ENCODE data around the gene HDAC4. TPM values are rescaled to one million over a fixed set of nuclear protein-coding genes. Genes with fewer than 3 reads are reported as not detected.

Gene HDAC4
- total and polyA plus RNA-seq, 9 of the 15 experiments (the other 6 are each of a cell fraction or from before 2014, with no cell fraction given): 0.11 to 20.2 (median 4.0) TPM

DNA sequence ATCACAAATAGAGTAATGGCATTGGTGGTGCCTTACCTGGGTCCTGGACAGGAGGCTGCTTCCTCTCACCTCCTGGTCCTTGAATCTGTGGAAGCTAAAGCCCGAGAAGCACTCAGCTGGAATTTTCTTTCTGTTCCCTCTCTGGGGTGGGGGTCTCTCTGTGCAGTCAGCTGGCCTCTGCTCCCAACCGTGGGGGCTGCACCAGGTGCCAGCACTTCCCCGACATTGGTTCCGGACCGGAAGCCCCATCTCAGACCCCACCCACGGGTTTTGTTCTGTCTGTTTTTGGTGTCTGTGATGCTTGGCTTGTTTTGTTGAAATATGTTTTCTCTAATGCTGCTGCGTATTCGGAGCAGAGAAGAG, 398.2 kb downstream of the HDAC4 start:
- in situ Hi-C loops (cut with MboI) (no loop called here), intact Hi-C loops (cut with micrococcal nuclease) (no loop called here)
- no peak overlapping the region for H3K27ac ChIP-seq (ENCODE audit: extremely low read depth, low read depth, low read length)
- ChIA-PET CTCF (ENCODE audit: low intra/inter-chr PET ratio) (no interaction called here), POLR2A (no interaction called here)
- no peak for FAIRE-seq
- H3K4me1 ChIP-seq (replicated peaks in 1 of 2; ENCODE audit: control insufficient read depth in 2 of 2, insufficient read depth in 2 of 2, low read length in 2 of 2): no peaks in the 10 kb centered on the region; a peak in 1 of 5 replicates
- TF ChIP-seq PHF21A (IDR thresholded peaks at IDR 0.05; ENCODE audit: borderline replicate concordance, low read depth) (no peak), ZNF79 (CRISPR knock-in tag; IDR thresholded peaks at IDR 0.05; ENCODE audit: low read depth) (no peak)
- H3K9ac ChIP-seq (ENCODE audit: insufficient read depth in 1 of 2, low read depth in 2 of 2, low read length in 2 of 2): no peak overlapping the region
- H3K36me3 ChIP-seq (ENCODE audit: control insufficient read depth, insufficient read depth, low read length): no peaks in the 10 kb centered on the region
- H3K27me3 ChIP-seq (ENCODE audit: control insufficient read depth in 2 of 2, insufficient read depth in 2 of 2, low read length in 2 of 2): peaks cover 8 to 63% of the 10 kb centered on the region in 2 experiments; a peak in 4 of 5 replicates
- no peaks in the 10 kb centered on the region for H3K79me2 ChIP-seq (ENCODE audit: control insufficient read depth, insufficient read depth, low read length)
- no peak overlapping the region for H3K4me2 ChIP-seq (ENCODE audit: insufficient read depth, low read length)
- H3K4me3 ChIP-seq: no peak overlapping the region
- no peaks in the 10 kb centered on the region for H4K20me1 ChIP-seq (replicated peaks; ENCODE audit: control insufficient read depth, insufficient read depth, low read length)
- ATAC-seq: no peak
- no peaks in the 10 kb centered on the region for H3K9me3 ChIP-seq (replicated peaks; ENCODE audit: control insufficient read depth, insufficient read depth, low read depth, low read length)
- no peak overlapping the region for H2AFZ ChIP-seq (ENCODE audit: low read depth, low read length)
- DNase-seq (ENCODE audit: extremely low read depth in 1 of 4, low spot score in 3 of 4): no peak
- no peaks in the 10 kb centered on the region for H3K9me1 ChIP-seq (ENCODE audit: control insufficient read depth, insufficient read depth, low read length)
- no TSS peak for BruUV-seq (replicated peaks)
- 3% methylated on average over 6 of the region's 8 CpGs for WGBS (ENCODE audit: insufficient coverage, low coverage, missing lambda C conversion rate)

DNA sequence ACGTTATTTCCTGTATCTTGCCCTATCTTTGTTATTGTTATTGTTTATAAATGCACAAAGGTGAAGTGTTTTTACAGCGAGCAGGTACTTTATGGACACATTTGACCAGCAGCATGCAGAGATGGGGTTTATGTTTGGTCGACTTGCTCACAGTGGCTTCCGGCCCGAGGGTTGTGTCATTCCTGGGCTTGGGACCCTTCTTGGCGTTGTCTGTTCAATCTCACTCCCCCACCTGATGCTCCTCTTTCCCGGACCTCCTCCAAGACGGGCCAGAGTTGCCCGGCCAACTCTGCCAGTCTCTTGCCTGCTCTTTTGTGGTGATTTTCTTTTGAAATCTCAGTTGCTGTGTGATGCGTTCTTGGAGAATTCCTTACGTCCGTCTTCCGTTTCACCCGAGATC, 399.0 kb downstream of the HDAC4 start:
- WGBS (ENCODE audit: insufficient coverage, low coverage, missing lambda C conversion rate): 0% methylated on average over 13 of the region's 14 CpGs
- in situ Hi-C loops (cut with MboI): no loop called here
- peaks cover 10 to 63% of the 10 kb centered on the region in 2 experiments; a peak in 3 of 5 replicates for H3K27me3 ChIP-seq (ENCODE audit: control insufficient read depth in 2 of 2, insufficient read depth in 2 of 2, low read length in 2 of 2)
- TF ChIP-seq RHOXF2B (CRISPR knock-in tag; conservative IDR thresholded peaks at IDR 0.05) (no peak), ARID3A (IDR thresholded peaks at IDR 0.05; ENCODE audit: borderline replicate concordance, low read depth, low read length) (no peak), RNF2 (IDR thresholded peaks at IDR 0.05) (no peak), SETDB1 (IDR thresholded peaks at IDR 0.05; ENCODE audit: low read length) (no peak), HDAC6 (IDR thresholded peaks at IDR 0.05; ENCODE audit: low read depth, low read length) (no peak), CC2D1A (IDR thresholded peaks at IDR 0.05) (no peak), PPARD (CRISPR knock-in tag; IDR thresholded peaks at IDR 0.05) (no peak), TGIF2 (CRISPR knock-in tag; IDR thresholded peaks at IDR 0.05) (no peak), CBFB (CRISPR knock-in tag; IDR thresholded peaks at IDR 0.05) (no peak)
- TF ChIP-seq, protein P1, sequence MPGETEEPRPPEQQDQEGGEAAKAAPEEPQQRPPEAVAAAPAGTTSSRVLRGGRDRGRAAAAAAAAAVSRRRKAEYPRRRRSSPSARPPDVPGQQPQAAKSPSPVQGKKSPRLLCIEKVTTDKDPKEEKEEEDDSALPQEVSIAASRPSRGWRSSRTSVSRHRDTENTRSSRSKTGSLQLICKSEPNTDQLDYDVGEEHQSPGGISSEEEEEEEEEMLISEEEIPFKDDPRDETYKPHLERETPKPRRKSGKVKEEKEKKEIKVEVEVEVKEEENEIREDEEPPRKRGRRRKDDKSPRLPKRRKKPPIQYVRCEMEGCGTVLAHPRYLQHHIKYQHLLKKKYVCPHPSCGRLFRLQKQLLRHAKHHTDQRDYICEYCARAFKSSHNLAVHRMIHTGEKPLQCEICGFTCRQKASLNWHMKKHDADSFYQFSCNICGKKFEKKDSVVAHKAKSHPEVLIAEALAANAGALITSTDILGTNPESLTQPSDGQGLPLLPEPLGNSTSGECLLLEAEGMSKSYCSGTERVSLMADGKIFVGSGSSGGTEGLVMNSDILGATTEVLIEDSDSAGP (CRISPR knock-in tag; IDR thresholded peaks at IDR 0.05): no peak
- TF ChIP-seq, protein P2, sequence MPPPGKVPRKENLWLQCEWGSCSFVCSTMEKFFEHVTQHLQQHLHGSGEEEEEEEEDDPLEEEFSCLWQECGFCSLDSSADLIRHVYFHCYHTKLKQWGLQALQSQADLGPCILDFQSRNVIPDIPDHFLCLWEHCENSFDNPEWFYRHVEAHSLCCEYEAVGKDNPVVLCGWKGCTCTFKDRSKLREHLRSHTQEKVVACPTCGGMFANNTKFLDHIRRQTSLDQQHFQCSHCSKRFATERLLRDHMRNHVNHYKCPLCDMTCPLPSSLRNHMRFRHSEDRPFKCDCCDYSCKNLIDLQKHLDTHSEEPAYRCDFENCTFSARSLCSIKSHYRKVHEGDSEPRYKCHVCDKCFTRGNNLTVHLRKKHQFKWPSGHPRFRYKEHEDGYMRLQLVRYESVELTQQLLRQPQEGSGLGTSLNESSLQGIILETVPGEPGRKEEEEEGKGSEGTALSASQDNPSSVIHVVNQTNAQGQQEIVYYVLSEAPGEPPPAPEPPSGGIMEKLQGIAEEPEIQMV (tag; conservative IDR thresholded peaks at IDR 0.05; ENCODE audit: low read depth): no peak

More for the DNA sequence above, 399.0 kb downstream of the HDAC4 start:
- H3K36me3 ChIP-seq (ENCODE audit: control insufficient read depth, insufficient read depth, low read length): no peaks in the 10 kb centered on the region
- no peaks in the 10 kb centered on the region for H3K9me1 ChIP-seq (ENCODE audit: control insufficient read depth, insufficient read depth, low read length)
- H3K4me3 ChIP-seq: no peak overlapping the region
- BruUV-seq (replicated peaks): no TSS peak
- no peak overlapping the region for H2AFZ ChIP-seq (ENCODE audit: low read depth, low read length)
- H3K4me1 ChIP-seq (replicated peaks in 1 of 2; ENCODE audit: control insufficient read depth in 2 of 2, insufficient read depth in 2 of 2, low read length in 2 of 2): no peaks in the 10 kb centered on the region; a peak in 1 of 5 replicates
- CTCF ChIA-PET (ENCODE audit: low intra/inter-chr PET ratio): no interaction called here
- POLR2A ChIA-PET: no interaction called here
- H3K27ac ChIP-seq (ENCODE audit: extremely low read depth, low read depth, low read length): no peak overlapping the region
- H3K4me2 ChIP-seq (ENCODE audit: insufficient read depth, low read length): no peak overlapping the region
- no peak for DNase-seq (ENCODE audit: extremely low read depth in 1 of 4, low spot score in 3 of 4)
- no peaks in the 10 kb centered on the region for H3K79me2 ChIP-seq (ENCODE audit: control insufficient read depth, insufficient read depth, low read length)
- no peaks in the 10 kb centered on the region for H4K20me1 ChIP-seq (replicated peaks; ENCODE audit: control insufficient read depth, insufficient read depth, low read length)
- no peak overlapping the region for H3K9ac ChIP-seq (ENCODE audit: insufficient read depth in 1 of 2, low read depth in 2 of 2, low read length in 2 of 2)
- no peak for ATAC-seq
- FAIRE-seq: no peak
- no peaks in the 10 kb centered on the region for H3K9me3 ChIP-seq (replicated peaks; ENCODE audit: control insufficient read depth, insufficient read depth, low read depth, low read length)
- intact Hi-C loops (cut with micrococcal nuclease): no loop called here
